Tibial artery (tissue), 4 donors: Measurements from ENCODE around the gene BACH2.

Experiments used
- DNase-seq, 2 donors: peaks; one replicate each; pipeline ENCODE4 v3.0.0-alpha.2; 2019
- H3K27ac ChIP-seq, 2 donors: fragments of 200-600 bp; sonication (generic) in 1 of 2; 1 replicate in 1 of 2; 2 replicates in 1 of 2; pipeline ENCODE4 v1.5.1; 2018 to 2019; ENCODE audit warnings: mild to moderate bottlenecking in 1 of 2
- H3K27me3 ChIP-seq, 2 donors: fragments of 200-600 bp; sonication (generic) in 1 of 2; one replicate each; pipeline versions ENCODE4 v1.5.1 to v1.6.0; 2016 to 2019
- H3K36me3 ChIP-seq, 3 donors: fragments of 200-600 bp; sonication (generic) in 2 of 3; one replicate each; pipeline ENCODE4 v1.5.1; 2016 to 2019; ENCODE audit warnings: mild to moderate bottlenecking in 2 of 3
- H3K4me1 ChIP-seq, 4 donors: fragments of 200-600 bp; sonication (generic) in 2 of 4; 1 replicate in 3 of 4; 2 replicates in 1 of 4; pipeline ENCODE4 v1.5.1; 2016 to 2019
- H3K4me3 ChIP-seq, 2 donors: fragments of 200-600 bp; sonication (generic) in 1 of 2; 1 replicate in 1 of 2; 2 replicates in 1 of 2; pipeline ENCODE4 v1.5.1; 2018 to 2019; ENCODE audit warnings: mild to moderate bottlenecking in 2 of 2
- H3K9me3 ChIP-seq, 3 donors: fragments of 200-600 bp; sonication (generic) in 1 of 3; one replicate each; pipeline ENCODE4 v1.5.1; 2016 to 2019
- CTCF ChIP-seq, 2 experiments: fragments of 200-600 bp in 1 of 2; fragments of 450-650 bp in 1 of 2; IDR thresholded peaks; one replicate each; pipeline ENCODE4 v1.5.1; 2017 to 2019; ENCODE audit warnings: antibody characterized with exemption in 2 of 2, mild to moderate bottlenecking in 1 of 2, moderate library complexity in 1 of 2
- intact Hi-C: fragments of 100-400 bp; cut with DNase I; formaldehyde crosslinking; loops from one replicate; pipeline ENCODE4 v1.15.0; 2023; ENCODE audit warnings: low total_unique reads

Gene BACH2

GRCh38 chr6:90083891-90084290 lies 212.8 kb downstream of the BACH2 start:
- no peak for DNase-seq
- intact Hi-C loops = no loop called here
- TF ChIP-seq CTCF (IDR thresholded peaks at IDR 0.05) = no peak
- H3K27me3 ChIP-seq = no peaks in the 10 kb centered on the region
- H3K4me3 ChIP-seq = no peak overlapping the region
- peaks cover 0 to 22% (median 3%) of the 10 kb centered on the region in 4 donors for H3K4me1 ChIP-seq
- H3K36me3 ChIP-seq = no peaks in the 10 kb centered on the region
- no peaks in the 10 kb centered on the region for H3K9me3 ChIP-seq
- no peak overlapping the region for H3K27ac ChIP-seq

- H3K9me3 ChIP-seq = no peaks in the 10 kb centered on the region
- TF ChIP-seq CTCF (IDR thresholded peaks at IDR 0.05) = no peak
- no peak for DNase-seq
- no peak overlapping the region for H3K4me3 ChIP-seq
- no peak overlapping the region for H3K27ac ChIP-seq
- H3K27me3 ChIP-seq = no peaks in the 10 kb centered on the region
- peaks cover 0 to 15% (median 3%) of the 10 kb centered on the region in 4 donors for H3K4me1 ChIP-seq
- no peaks in the 10 kb centered on the region for H3K36me3 ChIP-seq
- intact Hi-C loops = no loop called here
Measured at GRCh38 chr6:90082847-90083246, 213.8 kb downstream of the BACH2 start.

- Histone ChIP-seq H3K4me3 (no peak overlapping the region), H3K27me3 (no peaks in the 10 kb centered on the region), H3K36me3 (no peaks in the 10 kb centered on the region), H3K9me3 (no peaks in the 10 kb centered on the region), H3K27ac (no peak overlapping the region), H3K4me1 (no peaks in the 10 kb centered on the region)
- TF ChIP-seq CTCF (IDR thresholded peaks at IDR 0.05) = no peak
- no peak for DNase-seq
- intact Hi-C loops = no loop called here
Measured at GRCh38 chr6:90080876-90081481, 215.7 kb downstream of the BACH2 start.

GRCh38 chr6:90079560-90080490 lies 216.8 kb downstream of the BACH2 start:
- no peaks in the 10 kb centered on the region for H3K9me3 ChIP-seq
- DNase-seq = no peak
- H3K4me1 ChIP-seq = no peaks in the 10 kb centered on the region
- H3K36me3 ChIP-seq = no peaks in the 10 kb centered on the region
- no peaks in the 10 kb centered on the region for H3K27me3 ChIP-seq
- no peak overlapping the region for H3K4me3 ChIP-seq
- intact Hi-C loops = no loop called here
- no peak overlapping the region for H3K27ac ChIP-seq
- TF ChIP-seq CTCF (IDR thresholded peaks at IDR 0.05) = no peak

- DNase-seq = no peak
- intact Hi-C loops = no loop called here
- Histone ChIP-seq H3K36me3 (no peaks in the 10 kb centered on the region), H3K27me3 (no peaks in the 10 kb centered on the region), H3K4me3 (no peak overlapping the region), H3K27ac (no peak overlapping the region), H3K9me3 (no peaks in the 10 kb centered on the region), H3K4me1 (no peaks in the 10 kb centered on the region)
- TF ChIP-seq CTCF (IDR thresholded peaks at IDR 0.05) = no peak
Measured at GRCh38 chr6:90078513-90079289, 217.9 kb downstream of the BACH2 start.
